ENCODE data around the gene FGF10.

GRCh38 chr5:44299394-44299793 is 89.8 kb downstream of the FGF10 start:
- TF ChIP-seq CEBPB (IDR thresholded peaks at IDR 0.05) (no peak), CBX2 (IDR thresholded peaks at IDR 0.05; ENCODE audit: borderline replicate concordance, low read depth) (no peak), PHF8 (IDR thresholded peaks at IDR 0.05; ENCODE audit: borderline replicate concordance, low read depth) (no peak), MYC (IDR thresholded peaks at IDR 0.05; ENCODE audit: borderline replicate concordance, low read length) (no peak), POLR2A (IDR thresholded peaks at IDR 0.05; ENCODE audit: low read length) (no peak), ZNF302 (CRISPR knock-in tag; IDR thresholded peaks at IDR 0.05) (no peak), RNF2 (IDR thresholded peaks at IDR 0.05; ENCODE audit: borderline replicate concordance, low read depth) (no peak), JUN (IDR thresholded peaks at IDR 0.05) (no peak), USF2 (IDR thresholded peaks at IDR 0.05) (no peak), HMGXB4 (CRISPR knock-in tag; IDR thresholded peaks at IDR 0.05; ENCODE audit: borderline replicate concordance) (no peak), SREBF2 (IDR thresholded peaks at IDR 0.05) (no peak), TFCP2L1 (CRISPR knock-in tag; IDR thresholded peaks at IDR 0.05) (no peak)
- TF ChIP-seq, protein P1, sequence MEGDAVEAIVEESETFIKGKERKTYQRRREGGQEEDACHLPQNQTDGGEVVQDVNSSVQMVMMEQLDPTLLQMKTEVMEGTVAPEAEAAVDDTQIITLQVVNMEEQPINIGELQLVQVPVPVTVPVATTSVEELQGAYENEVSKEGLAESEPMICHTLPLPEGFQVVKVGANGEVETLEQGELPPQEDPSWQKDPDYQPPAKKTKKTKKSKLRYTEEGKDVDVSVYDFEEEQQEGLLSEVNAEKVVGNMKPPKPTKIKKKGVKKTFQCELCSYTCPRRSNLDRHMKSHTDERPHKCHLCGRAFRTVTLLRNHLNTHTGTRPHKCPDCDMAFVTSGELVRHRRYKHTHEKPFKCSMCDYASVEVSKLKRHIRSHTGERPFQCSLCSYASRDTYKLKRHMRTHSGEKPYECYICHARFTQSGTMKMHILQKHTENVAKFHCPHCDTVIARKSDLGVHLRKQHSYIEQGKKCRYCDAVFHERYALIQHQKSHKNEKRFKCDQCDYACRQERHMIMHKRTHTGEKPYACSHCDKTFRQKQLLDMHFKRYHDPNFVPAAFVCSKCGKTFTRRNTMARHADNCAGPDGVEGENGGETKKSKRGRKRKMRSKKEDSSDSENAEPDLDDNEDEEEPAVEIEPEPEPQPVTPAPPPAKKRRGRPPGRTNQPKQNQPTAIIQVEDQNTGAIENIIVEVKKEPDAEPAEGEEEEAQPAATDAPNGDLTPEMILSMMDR (IDR thresholded peaks at IDR 0.05), result no peak
